ENCODE results near the gene AKAP5. TPM values are rescaled to one million over a fixed set of nuclear protein-coding genes. Genes with fewer than 3 reads are reported as not detected.

AKAP5 gene
- total and polyA plus RNA-seq, 2 experiments from 2014 or later = 1.0 to 3.4 TPM

GRCh38 chr14:64454671-64455070, 10.6 kb upstream of the AKAP5 start (continued):
- TF ChIP-seq ZNF331 (CRISPR knock-in tag; IDR thresholded peaks at IDR 0.05; ENCODE audit: low read depth) (no peak), JUNB (IDR thresholded peaks at IDR 0.05; ENCODE audit: unreplicated experiment) (no peak), STAT1 (IDR thresholded peaks at IDR 0.05; ENCODE audit: unreplicated experiment) (no peak), POLR2AphosphoS5 (IDR thresholded peaks at IDR 0.05; ENCODE audit: low read depth) (no peak), CTCF (conservative IDR thresholded peaks at IDR 0.05; ENCODE audit: low read depth in 2 of 2) (no peak)

DNA sequence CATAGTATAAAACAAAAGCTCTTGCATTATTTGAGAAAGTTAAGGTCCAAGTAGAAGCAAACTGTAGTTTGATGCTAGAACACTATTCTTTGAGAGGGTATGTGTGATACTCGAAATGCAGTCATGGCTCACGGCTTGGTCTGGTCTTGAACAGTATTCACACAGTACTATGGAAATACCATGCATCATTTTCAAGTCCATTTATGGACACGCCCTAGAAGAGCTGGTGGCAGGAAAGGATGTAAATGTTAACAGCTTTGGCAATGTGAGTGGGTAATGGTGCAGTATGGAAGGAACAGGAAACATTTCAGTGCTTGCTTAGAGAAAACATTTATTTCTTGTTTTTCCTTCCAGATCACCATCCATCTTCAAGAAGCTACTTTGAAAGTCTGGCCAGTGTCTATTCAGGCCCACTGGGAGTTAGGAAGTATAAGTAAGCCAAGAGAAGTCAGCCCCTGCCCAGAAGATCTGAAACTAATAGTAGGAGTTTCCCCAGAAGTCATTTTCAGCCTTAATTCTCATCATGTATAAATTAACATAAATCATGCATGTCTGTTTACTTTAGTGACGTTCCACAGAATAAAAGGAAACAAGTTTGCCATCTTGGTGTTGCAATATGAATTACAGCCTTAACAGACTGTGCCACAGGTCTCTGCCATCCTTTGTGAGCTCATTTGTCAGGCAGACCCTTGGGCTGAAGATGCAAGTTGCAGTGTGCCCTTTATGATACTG, 5.7 kb upstream of the AKAP5 start:
- Histone ChIP-seq H3K36me3 (ENCODE audit: insufficient read depth) (peaks cover 50% of the 10 kb centered on the region), H4K20me1 (replicated peaks; ENCODE audit: insufficient read depth) (peaks cover 5% of the 10 kb centered on the region; the same call in 1 of the 2 replicates), H3K27ac (ENCODE audit: low read depth) (0 out of 2 replicates have a peak overlapping the region, but pooled peaks have one; percentile 5), H3K79me2 (replicated peaks; ENCODE audit: insufficient read depth) (no peaks in the 10 kb centered on the region), H3F3A (replicated peaks; ENCODE audit: low read depth) (peaks cover 29% of the 10 kb centered on the region; the same call in 1 of the 2 replicates), H3K9me2 (ENCODE audit: insufficient read depth) (no peaks in the 10 kb centered on the region), H3K27me3 (ENCODE audit: insufficient read depth) (no peaks in the 10 kb centered on the region), H3K4me1 (ENCODE audit: insufficient read depth) (0 out of 2 replicates have a peak, but pooled peaks cover 4% of the 10 kb centered on the region), H2AFZ (no peak overlapping the region), H3K4me3 (no peak overlapping the region), H3K4me2 (no peak overlapping the region)
- Mint-ChIP-seq H3K36me3 (ENCODE audit: low read depth) (peaks cover 61% of the 10 kb centered on the region), H3K27me3 (ENCODE audit: insufficient read depth, low read depth, poor library complexity) (peaks cover 1% of the 10 kb centered on the region), H3K9me3 (no peaks in the 10 kb centered on the region), H3K27ac (no peak overlapping the region), H3K4me3 (no peak overlapping the region), H3K4me1 (peaks cover 4% of the 10 kb centered on the region; the same call in 1 of the 3 replicates)
- no peak for ATAC-seq
- no peak for DNase-seq (ENCODE audit: low spot score)
- TF ChIP-seq CREB1 (CRISPR knock-in tag; IDR thresholded peaks at IDR 0.05; ENCODE audit: low read depth) = no peak
- no peak for TF ChIP-seq EZH2 (IDR thresholded peaks at IDR 0.05; ENCODE audit: low read depth, unreplicated experiment)
- no peak for TF ChIP-seq POLR2AphosphoS5 (IDR thresholded peaks at IDR 0.05; ENCODE audit: low read depth)
- TF ChIP-seq, protein P1, sequence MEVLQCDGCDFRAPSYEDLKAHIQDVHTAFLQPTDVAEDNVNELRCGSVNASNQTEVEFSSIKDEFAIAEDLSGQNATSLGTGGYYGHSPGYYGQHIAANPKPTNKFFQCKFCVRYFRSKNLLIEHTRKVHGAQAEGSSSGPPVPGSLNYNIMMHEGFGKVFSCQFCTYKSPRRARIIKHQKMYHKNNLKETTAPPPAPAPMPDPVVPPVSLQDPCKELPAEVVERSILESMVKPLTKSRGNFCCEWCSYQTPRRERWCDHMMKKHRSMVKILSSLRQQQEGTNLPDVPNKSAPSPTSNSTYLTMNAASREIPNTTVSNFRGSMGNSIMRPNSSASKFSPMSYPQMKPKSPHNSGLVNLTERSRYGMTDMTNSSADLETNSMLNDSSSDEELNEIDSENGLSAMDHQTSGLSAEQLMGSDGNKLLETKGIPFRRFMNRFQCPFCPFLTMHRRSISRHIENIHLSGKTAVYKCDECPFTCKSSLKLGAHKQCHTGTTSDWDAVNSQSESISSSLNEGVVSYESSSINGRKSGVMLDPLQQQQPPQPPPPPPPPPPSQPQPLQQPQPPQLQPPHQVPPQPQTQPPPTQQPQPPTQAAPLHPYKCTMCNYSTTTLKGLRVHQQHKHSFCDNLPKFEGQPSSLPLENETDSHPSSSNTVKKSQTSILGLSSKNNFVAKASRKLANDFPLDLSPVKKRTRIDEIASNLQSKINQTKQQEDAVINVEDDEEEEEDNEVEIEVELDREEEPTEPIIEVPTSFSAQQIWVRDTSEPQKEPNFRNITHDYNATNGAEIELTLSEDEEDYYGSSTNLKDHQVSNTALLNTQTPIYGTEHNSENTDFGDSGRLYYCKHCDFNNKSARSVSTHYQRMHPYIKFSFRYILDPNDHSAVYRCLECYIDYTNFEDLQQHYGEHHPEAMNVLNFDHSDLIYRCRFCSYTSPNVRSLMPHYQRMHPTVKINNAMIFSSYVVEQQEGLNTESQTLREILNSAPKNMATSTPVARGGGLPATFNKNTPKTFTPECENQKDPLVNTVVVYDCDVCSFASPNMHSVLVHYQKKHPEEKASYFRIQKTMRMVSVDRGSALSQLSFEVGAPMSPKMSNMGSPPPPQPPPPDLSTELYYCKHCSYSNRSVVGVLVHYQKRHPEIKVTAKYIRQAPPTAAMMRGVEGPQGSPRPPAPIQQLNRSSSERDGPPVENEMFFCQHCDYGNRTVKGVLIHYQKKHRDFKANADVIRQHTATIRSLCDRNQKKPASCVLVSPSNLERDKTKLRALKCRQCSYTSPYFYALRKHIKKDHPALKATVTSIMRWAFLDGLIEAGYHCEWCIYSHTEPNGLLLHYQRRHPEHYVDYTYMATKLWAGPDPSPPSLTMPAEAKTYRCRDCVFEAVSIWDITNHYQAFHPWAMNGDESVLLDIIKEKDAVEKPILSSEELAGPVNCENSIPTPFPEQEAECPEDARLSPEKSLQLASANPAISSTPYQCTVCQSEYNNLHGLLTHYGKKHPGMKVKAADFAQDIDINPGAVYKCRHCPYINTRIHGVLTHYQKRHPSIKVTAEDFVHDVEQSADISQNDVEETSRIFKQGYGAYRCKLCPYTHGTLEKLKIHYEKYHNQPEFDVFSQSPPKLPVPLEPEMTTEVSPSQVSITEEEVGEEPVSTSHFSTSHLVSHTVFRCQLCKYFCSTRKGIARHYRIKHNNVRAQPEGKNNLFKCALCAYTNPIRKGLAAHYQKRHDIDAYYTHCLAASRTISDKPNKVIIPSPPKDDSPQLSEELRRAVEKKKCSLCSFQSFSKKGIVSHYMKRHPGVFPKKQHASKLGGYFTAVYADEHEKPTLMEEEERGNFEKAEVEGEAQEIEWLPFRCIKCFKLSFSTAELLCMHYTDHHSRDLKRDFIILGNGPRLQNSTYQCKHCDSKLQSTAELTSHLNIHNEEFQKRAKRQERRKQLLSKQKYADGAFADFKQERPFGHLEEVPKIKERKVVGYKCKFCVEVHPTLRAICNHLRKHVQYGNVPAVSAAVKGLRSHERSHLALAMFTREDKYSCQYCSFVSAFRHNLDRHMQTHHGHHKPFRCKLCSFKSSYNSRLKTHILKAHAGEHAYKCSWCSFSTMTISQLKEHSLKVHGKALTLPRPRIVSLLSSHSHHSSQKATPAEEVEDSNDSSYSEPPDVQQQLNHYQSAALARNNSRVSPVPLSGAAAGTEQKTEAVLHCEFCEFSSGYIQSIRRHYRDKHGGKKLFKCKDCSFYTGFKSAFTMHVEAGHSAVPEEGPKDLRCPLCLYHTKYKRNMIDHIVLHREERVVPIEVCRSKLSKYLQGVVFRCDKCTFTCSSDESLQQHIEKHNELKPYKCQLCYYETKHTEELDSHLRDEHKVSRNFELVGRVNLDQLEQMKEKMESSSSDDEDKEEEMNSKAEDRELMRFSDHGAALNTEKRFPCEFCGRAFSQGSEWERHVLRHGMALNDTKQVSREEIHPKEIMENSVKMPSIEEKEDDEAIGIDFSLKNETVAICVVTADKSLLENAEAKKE (CRISPR knock-in tag; IDR thresholded peaks at IDR 0.05) = no peak
- TF ChIP-seq STAT1 (IDR thresholded peaks at IDR 0.05; ENCODE audit: unreplicated experiment) = no peak
- no peak for TF ChIP-seq REST (IDR thresholded peaks at IDR 0.05; ENCODE audit: unreplicated experiment)
- TF ChIP-seq, protein P2, sequence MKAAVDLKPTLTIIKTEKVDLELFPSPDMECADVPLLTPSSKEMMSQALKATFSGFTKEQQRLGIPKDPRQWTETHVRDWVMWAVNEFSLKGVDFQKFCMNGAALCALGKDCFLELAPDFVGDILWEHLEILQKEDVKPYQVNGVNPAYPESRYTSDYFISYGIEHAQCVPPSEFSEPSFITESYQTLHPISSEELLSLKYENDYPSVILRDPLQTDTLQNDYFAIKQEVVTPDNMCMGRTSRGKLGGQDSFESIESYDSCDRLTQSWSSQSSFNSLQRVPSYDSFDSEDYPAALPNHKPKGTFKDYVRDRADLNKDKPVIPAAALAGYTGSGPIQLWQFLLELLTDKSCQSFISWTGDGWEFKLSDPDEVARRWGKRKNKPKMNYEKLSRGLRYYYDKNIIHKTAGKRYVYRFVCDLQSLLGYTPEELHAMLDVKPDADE (IDR thresholded peaks at IDR 0.05) = no peak
- TF ChIP-seq JUNB (IDR thresholded peaks at IDR 0.05; ENCODE audit: unreplicated experiment) = no peak
